SK-N-SH treated with all-trans-retinoic acid at 6 μM for 48 hours (cell line): Measurements from ENCODE around the gene HMGB2.
A peak's percentile ranks its signal among the peaks of the same experiment; 100 is the strongest.

Experiments used
- ATAC-seq: fragments of 200-7000 bp; cut with Tn5 transposase; 3 replicates; pipeline ENCODE4 v1.9.1; 2020; ENCODE audit warnings: mild to moderate bottlenecking, moderate library complexity
- ARNTL ChIP-seq: fragments of 450-650 bp; formaldehyde crosslinking; IDR thresholded peaks from 2 replicates; pipeline ENCODE4 v1.5.0; 2020; ENCODE audit warnings: low read depth, mild to moderate bottlenecking, moderate library complexity, borderline replicate concordance
- BACH2 ChIP-seq: fragments of 250-450 bp; sonication (Bioruptor Pico); IDR thresholded peaks from 2 replicates; pipeline ENCODE4 v1.9.0; 2021; ENCODE audit warnings: mild to moderate bottlenecking, borderline replicate concordance
- CSDC2 ChIP-seq: fragments of 250-450 bp; sonication (Bioruptor Pico); IDR thresholded peaks from 2 replicates; pipeline ENCODE4 v1.5.0; 2020; ENCODE audit warnings: mild to moderate bottlenecking, moderate library complexity
- ESRRG ChIP-seq: fragments of 250-450 bp; sonication (Bioruptor Pico); IDR thresholded peaks from 2 replicates; pipeline ENCODE4 v1.6.1; 2021; ENCODE audit warnings: mild to moderate bottlenecking
- GLIS3 ChIP-seq: fragments of 250-450 bp; sonication (Bioruptor Pico); IDR thresholded peaks from 2 replicates; pipeline ENCODE4 v1.5.0; 2020; ENCODE audit warnings: mild to moderate bottlenecking, moderate library complexity
- ISL1 ChIP-seq: fragments of 250-450 bp; sonication (Bioruptor Pico); IDR thresholded peaks from 2 replicates; pipeline ENCODE4 v2.1.2; 2022; ENCODE audit warnings: mild to moderate bottlenecking, moderate library complexity
- OSR1 ChIP-seq: fragments of 250-450 bp; sonication (Bioruptor Pico); IDR thresholded peaks from 2 replicates; pipeline ENCODE4 v1.8.0; 2022; ENCODE audit warnings: moderate library complexity, mild to moderate bottlenecking, inconsistent platforms
- RARB ChIP-seq: fragments of 250-450 bp; sonication (Bioruptor Pico); IDR thresholded peaks from 2 replicates; pipeline ENCODE4 v1.8.0; 2021; ENCODE audit warnings: mild to moderate bottlenecking, moderate library complexity
- TCF4 ChIP-seq: fragments of 250-450 bp; sonication (Bioruptor Pico); IDR thresholded peaks from 2 replicates; pipeline ENCODE4 v1.8.0; 2021; ENCODE audit warnings: mild to moderate bottlenecking, moderate library complexity, borderline replicate concordance
- TOX ChIP-seq: fragments of 250-450 bp; sonication (Bioruptor Pico); IDR thresholded peaks from 2 replicates; pipeline ENCODE4 v1.8.0; 2021; ENCODE audit warnings: mild to moderate bottlenecking, moderate library complexity, borderline replicate concordance
- ZC3H10 ChIP-seq: fragments of 250-450 bp; sonication (Bioruptor Pico); IDR thresholded peaks from 2 replicates; pipeline ENCODE4 v1.5.1; 2021; ENCODE audit warnings: mild to moderate bottlenecking, moderate library complexity
- ZFP3 ChIP-seq: fragments of 250-450 bp; sonication (Bioruptor Pico); IDR thresholded peaks from 2 replicates; pipeline ENCODE4 v1.5.0; 2020; ENCODE audit warnings: mild to moderate bottlenecking, moderate library complexity
- ZFP30 ChIP-seq: fragments of 450-650 bp; formaldehyde crosslinking; IDR thresholded peaks from 2 replicates; pipeline ENCODE4 v1.5.0; 2022; ENCODE audit warnings: mild to moderate bottlenecking, moderate library complexity
- ZNF70 ChIP-seq: fragments of 450-650 bp; formaldehyde crosslinking; IDR thresholded peaks from 2 replicates; pipeline ENCODE4 v1.5.0; 2020; ENCODE audit warnings: mild to moderate bottlenecking, moderate library complexity
- ZNF8 ChIP-seq: fragments of 450-650 bp; formaldehyde crosslinking; IDR thresholded peaks from 2 replicates; pipeline ENCODE4 v1.5.0; 2020; ENCODE audit warnings: mild to moderate bottlenecking, moderate library complexity
- TF ChIP-seq, protein P1 (sequence below): fragments of 250-450 bp; sonication (Bioruptor Pico); IDR thresholded peaks from 2 replicates; pipeline ENCODE4 v1.5.1; 2021; ENCODE audit warnings: mild to moderate bottlenecking, moderate library complexity
- TF ChIP-seq, protein P2 (sequence below): fragments of 250-450 bp; sonication (Bioruptor Pico); IDR thresholded peaks from 2 replicates; pipeline ENCODE4 v1.5.1; 2020; ENCODE audit warnings: low read depth, mild to moderate bottlenecking, moderate library complexity
- TF ChIP-seq, protein P3 (sequence below): fragments of 250-450 bp; sonication (Bioruptor Pico); IDR thresholded peaks from 2 replicates; pipeline ENCODE4 v1.5.0; 2020; ENCODE audit warnings: mild to moderate bottlenecking, moderate library complexity
- TF ChIP-seq, protein P4 (sequence below): fragments of 250-450 bp; sonication (Bioruptor Pico); IDR thresholded peaks from 2 replicates; pipeline ENCODE4 v1.8.0; 2021; ENCODE audit warnings: low read depth, mild to moderate bottlenecking, moderate library complexity, borderline replicate concordance
- TF ChIP-seq, protein P5 (sequence below): fragments of 250-450 bp; sonication (Bioruptor Pico); IDR thresholded peaks from 2 replicates; pipeline ENCODE4 v1.8.0; 2020; ENCODE audit warnings: mild to moderate bottlenecking, moderate library complexity, borderline replicate concordance

The HMGB2 gene

DNA sequence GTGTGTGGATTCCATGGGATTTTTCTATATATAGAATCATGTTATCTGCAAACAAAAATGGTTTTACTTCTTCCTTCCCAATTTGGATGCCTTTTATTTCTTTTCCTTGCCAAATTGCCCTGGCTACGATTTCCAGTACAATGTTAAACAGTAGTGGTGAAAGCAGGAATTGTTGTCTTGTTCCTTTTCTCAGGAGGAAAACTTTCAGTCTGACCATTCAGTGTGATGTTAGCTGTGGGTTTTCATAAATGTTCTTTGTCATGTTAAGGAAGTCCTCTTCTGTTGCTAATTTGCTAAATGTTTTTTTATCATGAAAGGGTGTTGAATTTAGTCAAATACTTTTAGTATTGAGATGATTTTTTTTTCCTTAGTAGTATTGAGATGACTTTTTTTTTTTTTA is 47.5 kb upstream of the HMGB2 start:
- no peak for TF ChIP-seq CSDC2 (CRISPR knock-in tag)
- TF ChIP-seq, protein P1, sequence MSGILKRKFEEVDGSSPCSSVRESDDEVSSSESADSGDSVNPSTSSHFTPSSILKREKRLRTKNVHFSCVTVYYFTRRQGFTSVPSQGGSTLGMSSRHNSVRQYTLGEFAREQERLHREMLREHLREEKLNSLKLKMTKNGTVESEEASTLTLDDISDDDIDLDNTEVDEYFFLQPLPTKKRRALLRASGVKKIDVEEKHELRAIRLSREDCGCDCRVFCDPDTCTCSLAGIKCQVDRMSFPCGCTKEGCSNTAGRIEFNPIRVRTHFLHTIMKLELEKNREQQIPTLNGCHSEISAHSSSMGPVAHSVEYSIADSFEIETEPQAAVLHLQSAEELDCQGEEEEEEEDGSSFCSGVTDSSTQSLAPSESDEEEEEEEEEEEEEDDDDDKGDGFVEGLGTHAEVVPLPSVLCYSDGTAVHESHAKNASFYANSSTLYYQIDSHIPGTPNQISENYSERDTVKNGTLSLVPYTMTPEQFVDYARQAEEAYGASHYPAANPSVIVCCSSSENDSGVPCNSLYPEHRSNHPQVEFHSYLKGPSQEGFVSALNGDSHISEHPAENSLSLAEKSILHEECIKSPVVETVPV (CRISPR knock-in tag), result no peak
- ATAC-seq, result 0 out of 3 replicates have a peak, but pooled peaks have one; percentile 32

DNA sequence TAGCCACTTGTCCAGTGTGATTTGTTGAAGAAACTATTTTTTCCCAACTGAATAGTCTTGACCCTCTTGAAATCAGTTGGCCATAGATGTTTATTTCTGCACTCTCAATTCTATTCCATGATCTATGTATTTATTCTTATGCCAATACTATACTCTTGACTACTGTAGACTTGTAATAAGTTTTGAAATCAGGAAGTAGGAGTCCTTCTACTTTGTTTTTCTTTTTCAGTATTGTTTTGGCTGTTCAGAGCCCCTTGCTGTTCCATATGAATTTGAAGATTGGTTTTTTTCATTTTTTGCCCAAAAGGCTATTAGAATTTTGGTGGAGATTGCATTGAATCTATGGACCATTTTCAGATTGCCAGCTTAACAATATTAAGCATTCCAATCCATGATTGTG is 46.8 kb upstream of the HMGB2 start:
- ATAC-seq, result no peak
- TF ChIP-seq ZNF70 (CRISPR knock-in tag) (no peak), ESRRG (no peak), ZC3H10 (CRISPR knock-in tag) (no peak), OSR1 (CRISPR knock-in tag) (no peak), ARNTL (CRISPR knock-in tag) (no peak), RARB (no peak), ZFP30 (no peak), CSDC2 (CRISPR knock-in tag) (no peak), ZFP3 (CRISPR knock-in tag) (no peak), ZNF8 (CRISPR knock-in tag) (no peak), ISL1 (no peak), TCF4 (CRISPR knock-in tag) (no peak), BACH2 (CRISPR knock-in tag) (no peak), TOX (CRISPR knock-in tag) (no peak)
- TF ChIP-seq, protein P2, sequence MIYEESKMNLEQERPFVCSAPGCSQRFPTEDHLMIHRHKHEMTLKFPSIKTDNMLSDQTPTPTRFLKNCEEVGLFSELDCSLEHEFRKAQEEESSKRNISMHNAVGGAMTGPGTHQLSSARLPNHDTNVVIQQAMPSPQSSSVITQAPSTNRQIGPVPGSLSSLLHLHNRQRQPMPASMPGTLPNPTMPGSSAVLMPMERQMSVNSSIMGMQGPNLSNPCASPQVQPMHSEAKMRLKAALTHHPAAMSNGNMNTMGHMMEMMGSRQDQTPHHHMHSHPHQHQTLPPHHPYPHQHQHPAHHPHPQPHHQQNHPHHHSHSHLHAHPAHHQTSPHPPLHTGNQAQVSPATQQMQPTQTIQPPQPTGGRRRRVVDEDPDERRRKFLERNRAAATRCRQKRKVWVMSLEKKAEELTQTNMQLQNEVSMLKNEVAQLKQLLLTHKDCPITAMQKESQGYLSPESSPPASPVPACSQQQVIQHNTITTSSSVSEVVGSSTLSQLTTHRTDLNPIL (CRISPR knock-in tag), result no peak
- TF ChIP-seq, protein P3, sequence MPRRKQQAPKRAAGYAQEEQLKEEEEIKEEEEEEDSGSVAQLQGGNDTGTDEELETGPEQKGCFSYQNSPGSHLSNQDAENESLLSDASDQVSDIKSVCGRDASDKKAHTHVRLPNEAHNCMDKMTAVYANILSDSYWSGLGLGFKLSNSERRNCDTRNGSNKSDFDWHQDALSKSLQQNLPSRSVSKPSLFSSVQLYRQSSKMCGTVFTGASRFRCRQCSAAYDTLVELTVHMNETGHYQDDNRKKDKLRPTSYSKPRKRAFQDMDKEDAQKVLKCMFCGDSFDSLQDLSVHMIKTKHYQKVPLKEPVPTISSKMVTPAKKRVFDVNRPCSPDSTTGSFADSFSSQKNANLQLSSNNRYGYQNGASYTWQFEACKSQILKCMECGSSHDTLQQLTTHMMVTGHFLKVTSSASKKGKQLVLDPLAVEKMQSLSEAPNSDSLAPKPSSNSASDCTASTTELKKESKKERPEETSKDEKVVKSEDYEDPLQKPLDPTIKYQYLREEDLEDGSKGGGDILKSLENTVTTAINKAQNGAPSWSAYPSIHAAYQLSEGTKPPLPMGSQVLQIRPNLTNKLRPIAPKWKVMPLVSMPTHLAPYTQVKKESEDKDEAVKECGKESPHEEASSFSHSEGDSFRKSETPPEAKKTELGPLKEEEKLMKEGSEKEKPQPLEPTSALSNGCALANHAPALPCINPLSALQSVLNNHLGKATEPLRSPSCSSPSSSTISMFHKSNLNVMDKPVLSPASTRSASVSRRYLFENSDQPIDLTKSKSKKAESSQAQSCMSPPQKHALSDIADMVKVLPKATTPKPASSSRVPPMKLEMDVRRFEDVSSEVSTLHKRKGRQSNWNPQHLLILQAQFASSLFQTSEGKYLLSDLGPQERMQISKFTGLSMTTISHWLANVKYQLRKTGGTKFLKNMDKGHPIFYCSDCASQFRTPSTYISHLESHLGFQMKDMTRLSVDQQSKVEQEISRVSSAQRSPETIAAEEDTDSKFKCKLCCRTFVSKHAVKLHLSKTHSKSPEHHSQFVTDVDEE (CRISPR knock-in tag), result no peak
- TF ChIP-seq, protein P4, sequence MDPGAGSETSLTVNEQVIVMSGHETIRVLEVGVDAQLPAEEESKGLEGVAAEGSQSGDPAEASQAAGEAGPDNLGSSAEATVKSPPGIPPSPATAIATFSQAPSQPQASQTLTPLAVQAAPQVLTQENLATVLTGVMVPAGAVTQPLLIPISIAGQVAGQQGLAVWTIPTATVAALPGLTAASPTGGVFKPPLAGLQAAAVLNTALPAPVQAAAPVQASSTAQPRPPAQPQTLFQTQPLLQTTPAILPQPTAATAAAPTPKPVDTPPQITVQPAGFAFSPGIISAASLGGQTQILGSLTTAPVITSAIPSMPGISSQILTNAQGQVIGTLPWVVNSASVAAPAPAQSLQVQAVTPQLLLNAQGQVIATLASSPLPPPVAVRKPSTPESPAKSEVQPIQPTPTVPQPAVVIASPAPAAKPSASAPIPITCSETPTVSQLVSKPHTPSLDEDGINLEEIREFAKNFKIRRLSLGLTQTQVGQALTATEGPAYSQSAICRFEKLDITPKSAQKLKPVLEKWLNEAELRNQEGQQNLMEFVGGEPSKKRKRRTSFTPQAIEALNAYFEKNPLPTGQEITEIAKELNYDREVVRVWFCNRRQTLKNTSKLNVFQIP (CRISPR knock-in tag), result no peak

DNA sequence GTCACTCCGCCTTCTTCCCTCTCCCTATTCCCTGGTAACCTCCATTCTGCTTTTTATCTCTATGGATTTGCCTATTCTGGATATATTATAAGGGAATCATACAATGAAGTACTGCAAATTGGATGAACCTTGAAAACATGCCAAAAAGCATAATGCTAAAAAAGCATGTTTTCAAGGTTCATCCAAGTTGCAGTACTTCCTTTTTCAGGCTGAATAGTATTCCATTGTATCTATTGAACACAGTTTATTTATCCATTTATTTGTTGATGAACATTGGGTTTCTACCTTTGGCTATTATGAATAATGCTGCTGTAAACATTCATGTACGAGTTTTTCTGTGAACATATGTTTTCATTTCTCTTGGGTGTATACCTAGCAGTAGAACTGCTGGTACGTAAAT is 45.8 kb upstream of the HMGB2 start:
- TF ChIP-seq, protein P1 (CRISPR knock-in tag), result no peak
- no peak for TF ChIP-seq ZFP30
- no peak for ATAC-seq

DNA sequence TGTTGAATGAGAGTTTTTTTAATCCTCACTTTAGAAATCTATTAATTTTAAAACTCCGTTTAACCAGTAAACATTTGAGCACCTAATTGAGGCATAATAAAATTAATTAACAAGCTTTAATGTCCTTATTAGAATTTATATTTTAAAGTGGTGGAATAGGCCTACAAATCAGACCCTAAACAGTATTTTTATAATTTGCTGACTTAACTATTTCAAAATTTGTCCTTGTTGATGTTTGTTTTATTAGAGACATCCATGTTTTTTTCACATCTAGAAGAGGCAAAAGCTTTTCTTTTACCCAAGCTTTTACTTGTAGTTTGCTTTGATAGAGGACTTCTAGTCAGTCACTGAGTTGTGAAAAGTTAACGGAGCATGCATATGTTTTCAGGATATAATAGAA is 40.4 kb upstream of the HMGB2 start:
- ATAC-seq, result no peak
- TF ChIP-seq ESRRG, result no peak
- no peak for TF ChIP-seq GLIS3 (CRISPR knock-in tag)
- TF ChIP-seq, protein P5, sequence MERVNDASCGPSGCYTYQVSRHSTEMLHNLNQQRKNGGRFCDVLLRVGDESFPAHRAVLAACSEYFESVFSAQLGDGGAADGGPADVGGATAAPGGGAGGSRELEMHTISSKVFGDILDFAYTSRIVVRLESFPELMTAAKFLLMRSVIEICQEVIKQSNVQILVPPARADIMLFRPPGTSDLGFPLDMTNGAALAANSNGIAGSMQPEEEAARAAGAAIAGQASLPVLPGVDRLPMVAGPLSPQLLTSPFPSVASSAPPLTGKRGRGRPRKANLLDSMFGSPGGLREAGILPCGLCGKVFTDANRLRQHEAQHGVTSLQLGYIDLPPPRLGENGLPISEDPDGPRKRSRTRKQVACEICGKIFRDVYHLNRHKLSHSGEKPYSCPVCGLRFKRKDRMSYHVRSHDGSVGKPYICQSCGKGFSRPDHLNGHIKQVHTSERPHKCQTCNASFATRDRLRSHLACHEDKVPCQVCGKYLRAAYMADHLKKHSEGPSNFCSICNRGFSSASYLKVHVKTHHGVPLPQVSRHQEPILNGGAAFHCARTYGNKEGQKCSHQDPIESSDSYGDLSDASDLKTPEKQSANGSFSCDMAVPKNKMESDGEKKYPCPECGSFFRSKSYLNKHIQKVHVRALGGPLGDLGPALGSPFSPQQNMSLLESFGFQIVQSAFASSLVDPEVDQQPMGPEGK (CRISPR knock-in tag), result no peak
- TF ChIP-seq ISL1, result no peak
